Stimulated activated CD8-positive, alpha-beta memory T cell treated with anti-CD3 and anti-CD28 coated beads, Interleukin-15, amount 100 ng/mL, for 24 hours (primary cell): ENCODE results near the gene SSR2.
"Not testable (repeated sequence)": the region's sequence is repeated elsewhere in the genome, so short reads cannot be mapped to it uniquely, and the experiment has no call there.

Experiments used
- DNase-seq: peaks from one replicate; pipeline ENCODE4 v3.0.0-alpha.2; 2020; ENCODE audit warnings: low read depth

The SSR2 gene

DNA sequence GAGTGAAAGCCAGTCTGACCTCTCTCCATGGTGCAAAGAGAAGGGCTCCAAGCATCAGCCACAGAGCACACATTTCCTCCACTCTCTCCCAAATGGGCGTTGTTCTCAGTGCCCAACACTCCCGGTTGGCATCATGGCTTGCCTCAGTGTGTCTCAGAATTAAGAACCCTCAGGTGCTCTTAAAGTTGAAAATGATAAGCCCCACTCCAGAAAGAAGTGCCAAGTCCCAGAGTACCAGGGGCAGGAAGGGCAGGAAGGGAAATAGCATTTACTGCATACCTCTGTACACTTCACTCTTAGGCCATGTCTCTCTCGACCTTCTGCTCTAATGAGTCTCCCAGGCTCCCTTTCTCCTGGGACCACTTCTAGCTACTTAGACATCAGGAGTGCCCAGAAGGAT is 27.2 kb downstream of the SSR2 start:
- no peak for DNase-seq

DNA sequence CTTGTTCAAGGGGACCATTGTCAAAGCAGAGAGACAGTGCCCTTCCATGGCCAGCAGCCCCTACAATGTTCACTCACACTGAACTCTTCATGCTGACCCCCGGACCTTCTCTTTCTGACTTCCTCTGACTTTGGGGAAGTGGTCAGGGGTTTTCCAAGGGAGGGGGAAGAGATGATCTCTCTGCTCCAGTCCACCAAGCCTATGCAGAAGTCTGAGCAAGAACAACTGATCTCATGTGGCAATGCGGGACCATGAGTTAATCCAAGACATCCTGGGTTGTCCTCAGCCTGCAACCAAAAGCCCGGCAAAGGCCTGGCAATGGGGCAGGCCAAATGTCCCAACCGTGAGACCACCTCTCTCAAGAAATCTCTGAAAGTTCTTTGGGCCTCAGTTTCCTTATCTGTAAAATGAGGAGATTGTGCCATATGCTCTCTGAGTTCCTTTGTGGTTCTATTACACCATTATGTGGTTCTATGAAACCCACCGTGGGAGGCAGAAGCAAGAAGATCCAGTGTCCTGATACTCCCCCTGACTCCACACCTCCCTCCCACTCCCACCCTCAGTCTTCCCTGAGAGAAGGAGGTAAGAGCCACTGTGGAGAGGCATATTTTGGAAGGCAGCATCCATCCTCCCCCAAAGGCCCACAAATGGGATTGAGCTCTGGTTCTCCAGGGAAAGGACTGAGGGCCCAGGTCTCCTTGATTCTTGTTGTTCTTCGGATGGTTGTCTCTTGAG is 30.6 kb downstream of the SSR2 start:
- DNase-seq = no peak

DNA sequence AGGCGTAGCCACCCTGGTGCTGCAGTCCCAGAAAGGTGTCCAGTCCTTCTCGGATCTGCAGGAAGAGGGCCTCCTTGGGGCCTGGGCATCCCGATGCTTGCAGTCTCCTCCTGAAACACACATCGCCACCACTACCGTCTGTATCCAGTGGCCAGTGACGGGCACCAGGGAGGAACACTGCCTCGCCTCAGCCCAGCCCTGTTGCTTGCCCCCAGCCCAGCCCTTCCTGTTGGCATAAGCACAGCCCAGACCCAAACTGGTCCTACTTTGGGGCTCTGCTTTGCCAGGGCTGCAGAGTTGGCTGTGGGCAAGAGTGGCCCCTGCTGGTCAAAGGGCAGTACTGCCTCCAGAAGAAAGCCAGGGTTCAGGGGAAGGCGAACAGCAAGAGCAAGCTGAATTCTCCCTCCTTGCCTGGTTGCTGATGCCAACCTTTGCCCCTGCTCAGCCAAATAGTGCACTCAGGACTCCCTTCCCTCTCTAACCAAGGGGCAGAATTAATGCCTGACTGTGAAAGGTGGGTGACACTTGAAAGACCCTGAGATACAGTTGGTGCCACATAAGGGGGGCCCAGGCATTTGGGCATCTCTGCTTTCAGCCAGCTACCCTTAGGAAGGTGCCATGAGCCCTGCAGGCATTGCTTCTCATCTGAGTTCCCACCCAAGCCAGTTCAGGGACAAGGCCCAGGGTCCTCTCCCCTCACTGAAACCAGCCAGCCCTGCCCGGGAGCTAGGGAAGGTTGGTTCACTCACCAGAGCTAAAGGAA is 31.3 kb downstream of the SSR2 start:
- peak; percentile 55 for DNase-seq

DNA sequence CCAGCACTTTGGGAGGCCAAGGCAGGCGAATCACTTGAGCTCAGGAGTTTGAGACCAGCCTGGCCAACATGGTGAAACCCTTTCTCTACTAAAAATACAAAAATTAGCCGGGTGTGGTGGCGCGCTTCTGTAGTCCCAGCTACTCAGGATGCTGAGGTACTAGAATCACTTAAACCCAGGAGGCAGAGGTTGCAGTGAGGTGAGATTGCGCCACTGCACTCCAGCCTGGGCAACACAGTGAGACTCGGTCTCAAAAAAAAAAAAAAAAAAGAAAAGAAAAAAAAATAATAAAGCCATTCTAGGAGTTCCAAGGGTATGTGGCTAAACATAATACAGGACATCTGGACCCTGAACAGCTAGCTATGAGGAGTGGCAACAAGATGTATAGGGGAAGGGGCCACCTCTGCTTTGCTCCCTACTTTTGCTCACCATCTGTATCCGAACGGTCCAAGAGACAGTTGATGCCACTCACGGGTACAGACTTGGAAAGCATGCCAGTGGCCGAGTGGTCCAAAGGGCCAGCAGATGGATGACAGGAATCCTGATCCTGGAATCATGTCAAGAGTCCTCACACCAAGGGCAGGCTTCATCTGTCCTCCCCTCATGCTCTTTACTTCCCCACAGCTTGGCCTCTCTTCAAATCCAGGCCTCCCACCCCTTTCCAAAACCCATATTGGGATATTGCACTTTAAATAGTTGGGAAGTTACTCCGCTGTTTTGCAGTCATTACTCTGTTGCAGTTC is 35.7 kb downstream of the SSR2 start:
- DNase-seq = not testable (repeated sequence)

DNA sequence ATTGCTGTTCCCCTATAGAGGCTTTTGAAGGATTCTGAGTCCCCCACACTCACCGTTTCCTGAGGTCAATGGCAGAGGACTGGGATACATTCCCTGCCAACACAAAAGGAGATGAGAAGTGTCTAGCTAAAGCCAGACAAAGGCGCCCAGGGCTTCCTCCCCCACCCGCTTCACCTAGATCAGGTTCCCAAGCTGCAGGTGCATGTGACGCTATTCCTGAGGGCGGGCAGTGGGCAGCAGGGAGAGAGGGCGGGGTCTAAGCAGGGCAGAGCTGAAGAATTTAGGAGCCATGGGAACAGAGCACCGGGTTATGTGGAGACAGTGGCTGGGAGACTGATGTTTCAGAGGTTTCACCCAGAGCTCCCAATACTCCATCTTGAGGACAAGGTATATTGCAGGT is 36.4 kb downstream of the SSR2 start:
- no peak for DNase-seq

DNA sequence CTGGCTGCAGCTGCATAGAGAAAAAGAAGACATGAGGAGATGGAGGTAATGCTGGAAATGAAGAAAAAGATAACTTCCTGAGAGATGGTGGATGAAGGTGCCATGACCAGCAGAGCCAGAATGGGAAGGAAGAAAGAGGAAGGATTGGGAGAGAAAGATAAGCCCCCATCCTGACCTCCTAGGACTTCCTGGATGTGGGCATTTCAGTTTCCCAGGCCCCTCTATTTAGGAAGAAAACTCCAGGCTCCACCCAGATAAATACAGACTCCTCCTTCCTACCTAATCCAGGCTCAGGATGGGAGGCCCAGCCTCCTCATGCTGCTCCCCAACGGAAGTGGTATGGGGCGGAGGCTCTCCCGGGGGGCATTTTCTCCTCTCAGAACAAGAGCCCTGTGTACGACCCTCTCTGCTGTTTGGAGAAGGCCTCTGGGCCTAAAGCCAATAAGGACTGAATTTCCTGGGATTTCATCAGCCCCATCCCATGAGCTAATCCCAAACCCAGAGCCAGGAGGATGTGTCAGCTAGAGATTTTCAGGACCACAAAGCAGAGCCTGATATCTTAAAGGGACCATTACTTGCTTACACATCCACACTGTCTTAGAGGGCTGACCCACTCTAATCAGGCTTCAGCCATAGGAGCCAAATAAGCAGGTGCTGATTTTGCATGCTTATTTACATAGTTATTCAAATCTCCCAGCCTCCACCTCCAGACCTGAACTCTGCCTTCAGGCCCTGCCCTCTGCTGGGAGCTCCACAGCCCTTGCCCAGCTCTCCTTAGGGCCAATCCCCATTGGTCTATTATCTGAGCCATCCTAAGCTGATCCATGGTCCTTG is 37.3 kb downstream of the SSR2 start:
- no peak for DNase-seq

DNA sequence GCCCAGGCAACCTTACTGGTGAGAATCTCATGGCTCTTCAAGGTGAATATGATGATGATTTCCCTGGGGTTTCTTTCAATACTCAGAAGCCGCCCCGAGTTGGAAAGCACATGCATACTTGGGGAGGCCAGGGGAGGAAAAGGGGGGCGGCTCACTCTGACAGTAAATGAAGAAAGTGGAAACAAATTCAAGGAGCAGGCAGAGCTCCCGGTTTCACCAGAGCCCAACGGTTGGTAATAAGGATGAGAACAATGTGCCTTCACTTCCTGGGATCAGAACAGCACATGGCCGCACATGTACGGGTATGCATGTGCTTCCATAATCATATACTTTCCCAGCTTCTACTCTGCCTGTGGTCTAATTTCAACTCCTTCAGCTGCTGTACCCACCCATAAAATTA is 38.6 kb downstream of the SSR2 start:
- no peak for DNase-seq

DNA sequence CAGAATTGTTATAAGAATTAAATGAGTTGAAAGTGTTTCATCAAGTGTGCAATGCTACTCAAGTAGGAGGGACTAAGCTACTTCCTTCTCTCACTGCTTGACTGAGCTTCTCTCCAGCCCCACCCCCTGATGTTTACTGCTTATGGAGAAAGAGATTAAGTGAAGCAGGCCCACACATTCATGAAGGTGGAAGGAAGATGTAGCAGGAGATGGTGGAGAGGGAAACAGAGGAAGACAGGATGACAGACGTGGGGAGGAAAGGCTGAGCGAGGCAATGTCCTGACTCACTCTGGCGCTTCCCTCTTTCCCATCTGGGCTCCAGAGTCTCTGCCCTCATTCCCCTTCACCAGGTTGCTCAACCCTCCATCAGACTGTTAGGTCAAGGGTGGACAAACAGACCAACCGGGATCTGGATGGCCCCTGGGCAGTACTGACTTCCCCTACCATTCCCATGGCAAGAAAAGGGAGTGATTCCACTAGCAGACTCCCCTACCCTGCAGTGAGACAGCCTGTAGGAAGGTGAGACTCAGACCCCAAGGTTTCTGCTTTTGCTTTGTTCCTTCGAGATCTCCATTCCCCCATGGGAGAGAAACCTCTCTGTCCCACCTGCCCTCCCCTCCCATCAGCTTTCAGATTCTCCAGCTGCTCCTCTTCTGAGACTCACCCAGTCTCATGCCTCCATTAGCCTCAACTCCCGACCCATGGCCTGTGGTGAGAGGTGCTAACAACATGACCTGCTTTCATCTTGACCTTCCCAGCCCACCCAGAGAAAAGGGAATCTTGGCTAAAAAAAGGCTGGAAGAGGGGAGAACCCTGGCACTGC is 39.3 kb downstream of the SSR2 start:
- DNase-seq = no peak

DNA sequence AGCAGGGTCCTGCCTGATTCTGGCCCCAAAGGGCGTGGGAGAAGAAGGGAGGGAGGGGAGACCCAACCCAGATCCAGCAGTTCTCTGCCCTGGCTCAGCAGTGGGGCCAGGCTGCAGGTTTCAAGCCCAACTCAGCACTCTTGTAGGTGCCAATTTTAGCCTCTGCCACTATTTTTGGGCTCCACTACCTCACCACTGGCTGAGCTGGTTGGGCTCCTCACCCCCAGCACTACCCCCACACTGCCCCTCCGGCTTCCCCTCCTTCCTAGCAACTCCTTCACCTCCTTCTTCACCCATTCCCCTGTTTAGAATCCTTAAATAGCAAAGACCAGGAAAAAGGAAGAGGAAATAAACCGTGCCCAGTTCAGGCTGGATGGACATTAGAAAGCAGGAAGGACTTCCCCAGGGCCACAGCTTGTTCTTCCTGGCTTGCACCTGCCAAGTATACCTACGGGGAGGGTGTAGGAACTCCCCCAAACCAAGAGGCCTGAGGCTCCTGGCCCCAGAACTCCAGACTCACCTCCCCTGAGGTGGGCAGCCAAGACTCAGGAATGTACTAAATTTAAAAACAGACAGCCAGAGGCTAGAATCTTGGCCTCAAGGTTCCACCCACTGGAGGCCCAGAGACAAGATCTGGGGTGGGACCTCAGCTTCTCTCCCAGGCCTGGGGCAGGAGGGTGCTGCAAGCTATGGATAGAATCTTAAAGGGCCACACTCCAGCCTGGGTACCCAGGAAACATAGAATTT is 41.0 kb downstream of the SSR2 start:
- no peak for DNase-seq

DNA sequence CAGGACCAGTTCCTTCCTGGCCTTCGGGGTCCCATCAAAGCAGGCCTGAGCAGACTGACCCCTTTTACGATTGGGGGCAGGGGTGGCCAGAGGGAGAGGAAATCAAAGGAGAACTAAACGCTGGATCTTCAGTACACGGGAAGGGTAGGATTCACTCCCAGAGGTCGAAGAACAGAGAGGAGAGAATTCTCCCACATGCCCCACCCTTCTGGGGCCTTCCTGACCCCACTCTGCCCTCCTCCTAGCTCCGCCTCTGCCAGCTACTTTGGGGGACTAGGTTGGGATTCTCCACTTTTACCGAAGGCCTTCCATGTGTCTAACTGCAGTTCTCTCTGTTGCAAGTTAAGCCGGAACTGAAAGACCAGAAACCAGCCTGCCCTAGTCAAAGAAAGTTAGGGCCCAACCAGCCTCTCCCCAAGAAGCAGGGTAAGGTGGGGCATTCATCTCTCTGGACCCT is 41.8 kb downstream of the SSR2 start:
- DNase-seq = no peak

DNA sequence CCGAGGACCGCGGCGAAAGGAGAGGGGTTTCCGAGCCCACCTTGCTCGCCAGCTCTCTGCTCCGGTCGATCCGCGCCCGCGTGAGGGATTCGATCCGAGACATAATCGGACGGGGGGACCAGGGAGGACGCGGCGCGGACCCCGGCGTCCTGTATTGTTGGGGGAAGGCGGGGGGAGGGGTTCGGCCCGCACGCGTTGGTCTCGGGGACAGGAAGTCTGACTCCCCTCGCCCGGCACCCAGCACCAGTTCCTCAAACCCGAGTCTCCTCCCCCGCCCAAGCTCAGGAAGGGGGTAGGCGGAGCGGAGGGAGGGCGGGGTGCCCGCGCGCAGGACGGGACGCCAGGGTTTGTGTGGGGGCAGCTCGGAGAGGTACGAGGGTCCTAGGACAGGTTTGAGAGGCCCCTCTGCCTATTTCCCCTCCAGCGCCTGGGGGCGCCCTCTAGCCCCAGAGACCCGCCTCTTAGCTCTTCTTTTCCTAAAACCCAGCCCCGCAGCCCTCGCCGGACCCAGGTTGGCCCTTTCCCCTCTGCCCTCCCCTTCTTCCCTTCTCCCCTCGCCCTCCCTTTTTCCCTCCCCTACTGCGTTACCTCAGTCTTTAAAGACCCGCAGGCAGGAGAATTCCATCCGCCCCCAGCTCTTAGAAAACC is 42.3 kb downstream of the SSR2 start, which contains the start of gene ARHGEF2:
Gene ARHGEF2 (minus strand): TSS at position 223 of the 648 bp plus-strand sequence. CDS start 120 bp downstream, at position 103.
- DNase-seq = peak; percentile 55

DNA sequence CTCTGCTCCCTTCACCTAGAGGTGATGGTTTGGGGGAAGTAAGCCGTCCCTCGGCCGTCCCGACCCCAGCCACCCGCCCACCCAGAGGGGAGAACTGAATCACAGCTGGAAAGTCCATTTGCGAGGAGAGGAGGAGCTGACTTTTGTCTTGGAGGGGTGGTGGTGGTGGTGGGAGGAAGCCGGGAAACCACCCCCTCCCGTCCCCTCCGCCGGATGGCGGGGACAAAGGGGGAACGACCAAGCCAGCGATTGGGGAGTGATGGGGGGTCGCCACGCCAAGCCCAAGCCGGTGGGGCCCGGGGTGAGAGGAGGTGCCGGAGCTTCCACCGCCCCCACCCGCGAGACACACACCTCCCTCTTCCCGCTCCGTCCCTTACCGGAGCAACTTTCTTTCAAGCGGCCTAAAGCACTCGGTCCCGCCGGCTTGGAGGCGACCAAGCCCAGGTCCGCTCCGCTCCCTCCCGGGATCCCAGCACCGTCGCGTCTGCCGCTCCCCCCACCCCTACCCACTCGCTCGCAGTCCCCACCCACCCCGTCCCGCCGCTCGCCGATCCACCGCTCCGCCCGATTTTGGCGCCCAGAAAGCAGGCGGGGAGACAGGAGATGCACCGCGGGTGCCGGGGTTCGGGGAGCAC is 42.9 kb downstream of the SSR2 start:
- DNase-seq = peak; percentile 35

DNA sequence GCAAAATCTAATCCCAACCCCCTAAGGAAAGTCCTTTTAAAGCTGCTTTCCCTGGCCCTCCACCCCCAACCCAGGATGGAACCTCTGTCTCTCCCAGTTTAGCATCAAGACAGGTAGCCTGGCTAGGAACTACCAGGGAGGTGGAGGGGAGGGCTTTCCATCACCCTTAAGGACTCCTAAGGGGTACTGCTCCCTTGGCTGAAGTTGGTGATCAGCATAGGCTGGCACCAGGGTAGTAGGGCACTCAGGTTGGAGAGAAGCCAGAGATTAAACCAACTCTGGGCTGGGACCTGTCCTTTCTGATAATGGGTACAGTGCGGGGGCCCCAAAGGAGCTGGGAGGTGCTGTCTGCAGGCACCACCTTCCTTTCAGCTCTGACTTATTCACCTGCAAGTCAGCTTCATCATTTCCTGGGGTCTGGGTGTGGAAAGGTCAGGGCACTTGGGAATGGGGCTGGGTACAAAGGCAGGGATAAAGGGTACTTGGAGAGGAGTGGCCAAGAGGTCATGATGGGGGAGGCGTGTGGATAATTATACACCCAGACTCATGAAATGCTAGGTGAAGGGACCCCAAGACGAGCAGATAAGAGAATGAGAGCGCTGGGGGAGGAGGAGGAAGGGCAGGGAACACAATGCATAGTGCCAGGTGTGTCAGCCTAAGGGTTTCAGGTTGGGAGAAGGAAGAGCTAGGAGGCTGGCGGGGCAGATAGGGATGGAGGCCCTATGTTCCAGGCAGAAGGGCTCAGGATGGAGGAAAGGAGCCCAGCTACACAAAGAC is 43.6 kb downstream of the SSR2 start:
- no peak for DNase-seq

DNA sequence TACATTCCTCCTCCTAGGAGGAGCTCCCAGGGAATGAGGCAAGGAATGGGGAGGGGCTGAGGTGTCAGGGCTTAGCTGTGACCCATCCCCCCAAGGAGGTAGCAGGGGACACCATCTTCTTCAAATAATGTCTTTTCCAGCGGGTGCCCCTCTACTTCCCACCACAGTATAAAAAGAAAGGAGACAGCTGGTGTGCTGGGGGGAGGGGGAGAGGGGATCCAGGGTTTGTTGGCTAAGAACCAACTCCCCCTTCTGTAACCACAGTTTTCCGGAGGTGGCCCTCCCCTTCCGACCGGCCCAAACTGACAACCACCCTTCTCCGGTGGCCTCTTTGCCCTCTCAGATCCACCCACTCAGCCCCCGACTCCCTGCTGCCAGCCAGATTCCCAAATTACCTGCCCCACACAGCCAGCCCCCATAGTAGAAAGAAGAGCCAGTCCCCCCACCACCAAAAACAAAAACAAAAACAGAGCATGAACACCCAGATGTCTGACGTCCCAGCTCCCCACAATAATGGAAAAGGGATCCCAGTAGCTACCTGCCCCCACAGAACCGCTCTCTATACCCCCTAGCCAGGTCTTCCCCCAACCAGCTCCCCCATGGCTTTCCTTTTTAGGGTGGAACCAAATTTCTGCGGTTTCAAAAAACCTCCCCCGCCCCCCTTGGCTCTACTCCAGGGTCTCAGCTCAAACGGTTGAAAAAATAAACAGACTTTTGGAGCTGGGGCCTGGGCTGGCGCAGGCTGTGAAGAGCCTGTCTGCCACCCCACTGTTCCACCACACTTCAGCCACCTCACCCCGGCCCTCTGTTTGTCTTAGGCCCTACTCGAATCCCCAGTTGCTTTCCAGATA is 44.5 kb downstream of the SSR2 start:
- DNase-seq = no peak

DNA sequence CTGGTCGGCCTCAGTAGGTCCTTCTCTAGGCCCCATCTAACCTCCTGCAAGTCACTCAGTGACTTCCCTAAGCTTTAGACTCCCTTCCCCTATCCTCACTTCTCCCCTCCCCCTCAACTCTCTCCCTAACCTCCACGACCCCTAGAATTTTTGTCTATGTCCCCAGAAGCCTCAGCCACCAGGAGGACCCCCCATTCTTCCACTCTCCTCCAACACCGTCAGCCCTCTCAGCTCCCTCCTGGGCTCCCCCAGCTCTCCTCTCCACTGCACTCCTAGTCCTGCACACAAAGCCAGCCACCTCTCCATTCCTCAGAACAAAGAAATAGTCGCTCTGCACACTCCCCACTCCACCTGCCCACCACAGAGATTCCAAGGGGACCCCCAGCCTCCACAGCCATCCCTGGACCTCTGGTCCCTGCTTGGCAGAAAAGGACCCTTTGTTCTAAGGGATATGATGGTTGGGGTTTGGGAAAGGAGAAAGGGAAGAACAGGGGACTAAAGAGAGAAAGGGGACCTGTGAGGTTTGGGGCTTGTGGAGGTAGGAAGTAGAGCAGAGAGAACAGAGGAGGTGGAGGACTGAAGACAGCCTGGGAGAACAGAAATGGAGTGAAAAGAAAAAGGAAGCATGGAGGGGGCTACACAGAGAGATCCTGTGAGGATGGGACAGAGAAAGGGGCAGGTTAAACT is 45.2 kb downstream of the SSR2 start:
- no peak for DNase-seq

DNA sequence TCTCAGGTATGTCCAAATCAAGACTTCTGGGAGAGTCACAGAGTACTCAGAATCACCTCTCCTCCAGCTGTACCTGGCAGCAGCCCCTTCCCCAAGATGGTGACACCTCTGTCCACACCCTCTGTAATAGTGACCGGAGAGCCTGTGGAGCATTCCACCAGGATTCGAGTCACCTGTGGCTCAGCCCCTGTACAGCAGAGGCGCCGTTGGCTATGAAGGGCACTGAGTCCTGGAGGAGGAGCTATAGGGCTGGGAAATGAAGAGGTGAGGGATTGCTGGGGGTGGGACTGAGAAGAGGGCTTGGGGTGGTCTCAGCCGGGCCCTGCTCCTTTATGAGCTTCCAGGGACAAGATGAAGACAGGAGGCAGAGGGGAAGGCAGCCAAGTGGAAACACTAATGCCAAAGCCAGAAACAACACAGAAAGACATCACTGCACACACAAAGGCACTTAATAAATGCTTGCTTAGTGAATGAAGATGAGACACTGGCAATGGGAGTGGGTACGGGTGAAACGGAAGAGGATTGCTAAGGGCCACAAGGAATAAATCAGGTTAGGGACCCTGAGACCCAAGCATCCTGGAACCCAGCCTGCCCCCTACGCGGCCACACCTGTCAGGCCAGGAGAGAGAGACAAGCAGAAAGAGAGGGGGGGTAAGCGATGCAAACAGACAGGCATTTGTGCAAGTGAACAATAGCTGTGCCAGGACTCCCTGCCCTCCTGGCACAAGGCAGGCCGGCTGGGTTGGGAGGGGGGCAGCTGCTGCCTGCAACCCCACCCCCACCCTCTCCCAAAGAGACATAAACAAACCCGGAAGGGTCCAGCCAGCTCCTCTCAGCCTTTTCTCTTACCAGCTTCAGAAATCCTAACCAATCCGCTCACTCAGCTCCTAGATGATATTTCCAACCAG is 46.3 kb downstream of the SSR2 start:
- no peak for DNase-seq
